ENCODE data around the gene S1PR1. TPM values are rescaled to one million over a fixed set of nuclear protein-coding genes. Genes with fewer than 3 reads are reported as not detected.

The S1PR1 gene
- total RNA-seq, 1 donor from 2014 or later = 79.1 TPM

- Mint-ChIP-seq H3K4me3 (ENCODE audit: unreplicated experiment) (no peak overlapping the region), H3K4me1 (ENCODE audit: unreplicated experiment) (peaks cover 2% of the 10 kb centered on the region), H3K9me3 (ENCODE audit: unreplicated experiment) (no peaks in the 10 kb centered on the region)
Measured at GRCh38 chr1:101278238-101278637, 41.4 kb downstream of the S1PR1 start.

DNA sequence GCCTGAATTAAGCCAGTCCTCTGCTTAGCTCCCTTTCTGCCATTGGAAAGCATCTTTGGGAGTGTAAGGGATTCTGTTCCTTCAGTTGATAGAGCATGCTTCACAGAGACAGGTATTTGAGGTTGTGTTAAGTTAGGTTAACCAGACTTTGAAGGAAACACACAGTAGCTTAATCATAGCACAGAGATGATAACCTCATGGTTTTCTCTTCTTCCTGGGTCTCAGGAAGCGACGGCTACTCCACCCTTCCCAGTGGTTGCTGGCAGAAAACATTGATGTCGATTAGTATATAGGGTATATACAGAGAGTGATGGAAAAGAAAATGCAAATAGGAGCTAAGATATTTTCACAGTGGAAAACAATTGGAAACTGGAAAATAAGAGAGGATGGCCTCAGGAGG, 42.0 kb downstream of the S1PR1 start:
- no peak overlapping the region for H3K4me3 Mint-ChIP-seq (ENCODE audit: unreplicated experiment)
- peaks cover 2% of the 10 kb centered on the region for H3K4me1 Mint-ChIP-seq (ENCODE audit: unreplicated experiment)
- no peak for DNase-seq (ENCODE audit: low spot score)
- no peak overlapping the region for H3K27ac Mint-ChIP-seq (ENCODE audit: unreplicated experiment)
- no peaks in the 10 kb centered on the region for H3K9me3 Mint-ChIP-seq (ENCODE audit: unreplicated experiment)
- H3K27me3 Mint-ChIP-seq (ENCODE audit: unreplicated experiment) = no peaks in the 10 kb centered on the region
- TF ChIP-seq, protein P1, sequence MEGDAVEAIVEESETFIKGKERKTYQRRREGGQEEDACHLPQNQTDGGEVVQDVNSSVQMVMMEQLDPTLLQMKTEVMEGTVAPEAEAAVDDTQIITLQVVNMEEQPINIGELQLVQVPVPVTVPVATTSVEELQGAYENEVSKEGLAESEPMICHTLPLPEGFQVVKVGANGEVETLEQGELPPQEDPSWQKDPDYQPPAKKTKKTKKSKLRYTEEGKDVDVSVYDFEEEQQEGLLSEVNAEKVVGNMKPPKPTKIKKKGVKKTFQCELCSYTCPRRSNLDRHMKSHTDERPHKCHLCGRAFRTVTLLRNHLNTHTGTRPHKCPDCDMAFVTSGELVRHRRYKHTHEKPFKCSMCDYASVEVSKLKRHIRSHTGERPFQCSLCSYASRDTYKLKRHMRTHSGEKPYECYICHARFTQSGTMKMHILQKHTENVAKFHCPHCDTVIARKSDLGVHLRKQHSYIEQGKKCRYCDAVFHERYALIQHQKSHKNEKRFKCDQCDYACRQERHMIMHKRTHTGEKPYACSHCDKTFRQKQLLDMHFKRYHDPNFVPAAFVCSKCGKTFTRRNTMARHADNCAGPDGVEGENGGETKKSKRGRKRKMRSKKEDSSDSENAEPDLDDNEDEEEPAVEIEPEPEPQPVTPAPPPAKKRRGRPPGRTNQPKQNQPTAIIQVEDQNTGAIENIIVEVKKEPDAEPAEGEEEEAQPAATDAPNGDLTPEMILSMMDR (IDR thresholded peaks at IDR 0.05; ENCODE audit: unreplicated experiment) = no peak
- no peaks in the 10 kb centered on the region for H3K36me3 Mint-ChIP-seq (ENCODE audit: low read depth, unreplicated experiment)

More at GRCh38 chr1:101278238-101278637, 41.4 kb downstream of the S1PR1 start:
- H3K27me3 Mint-ChIP-seq (ENCODE audit: unreplicated experiment) = no peaks in the 10 kb centered on the region
- H3K27ac Mint-ChIP-seq (ENCODE audit: unreplicated experiment) = no peak overlapping the region
- H3K36me3 Mint-ChIP-seq (ENCODE audit: low read depth, unreplicated experiment) = no peaks in the 10 kb centered on the region
- no peak for DNase-seq (ENCODE audit: low spot score)
- TF ChIP-seq, protein P1 (IDR thresholded peaks at IDR 0.05; ENCODE audit: unreplicated experiment) = no peak

DNA sequence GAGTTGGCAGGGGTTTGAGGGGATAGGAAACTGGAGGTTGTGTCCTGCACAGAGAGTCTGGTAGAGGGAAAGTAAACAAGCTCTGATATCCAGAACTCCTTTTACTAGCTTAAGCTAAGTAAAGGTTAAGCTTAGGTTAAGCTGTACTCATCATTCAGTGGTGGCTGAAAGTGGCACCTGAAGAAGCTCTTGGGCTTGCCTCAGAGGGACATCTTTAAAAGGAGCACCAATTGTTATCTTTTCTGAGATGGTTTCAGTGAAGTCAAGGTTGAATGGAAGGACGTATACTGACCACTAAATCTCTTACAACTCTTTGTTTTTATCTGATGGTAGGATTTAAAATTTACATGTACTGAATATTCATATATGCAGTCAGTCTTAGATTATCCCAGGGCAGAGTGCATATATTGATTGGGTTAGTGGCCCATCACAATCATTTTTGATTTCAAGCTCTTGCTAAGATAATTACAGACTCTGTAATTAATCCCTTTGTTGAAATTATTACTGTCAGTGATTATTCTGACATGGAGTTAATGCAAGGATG, 43.3 kb downstream of the S1PR1 start:
- Mint-ChIP-seq H3K36me3 (ENCODE audit: low read depth, unreplicated experiment) (no peaks in the 10 kb centered on the region), H3K9me3 (ENCODE audit: unreplicated experiment) (no peaks in the 10 kb centered on the region), H3K4me1 (ENCODE audit: unreplicated experiment) (peaks cover 2% of the 10 kb centered on the region), H3K4me3 (ENCODE audit: unreplicated experiment) (no peak overlapping the region), H3K27me3 (ENCODE audit: unreplicated experiment) (no peaks in the 10 kb centered on the region), H3K27ac (ENCODE audit: unreplicated experiment) (no peak overlapping the region)
- no peak for DNase-seq (ENCODE audit: low spot score)
- TF ChIP-seq, protein P1 (IDR thresholded peaks at IDR 0.05; ENCODE audit: unreplicated experiment) = no peak

- H3K27me3 Mint-ChIP-seq (ENCODE audit: unreplicated experiment) = no peaks in the 10 kb centered on the region
- TF ChIP-seq, protein P1 (IDR thresholded peaks at IDR 0.05; ENCODE audit: unreplicated experiment) = no peak
- H3K4me1 Mint-ChIP-seq (ENCODE audit: unreplicated experiment) = peaks cover 2% of the 10 kb centered on the region
- H3K27ac Mint-ChIP-seq (ENCODE audit: unreplicated experiment) = no peak overlapping the region
- no peaks in the 10 kb centered on the region for H3K9me3 Mint-ChIP-seq (ENCODE audit: unreplicated experiment)
- DNase-seq (ENCODE audit: low spot score) = no peak
- H3K4me3 Mint-ChIP-seq (ENCODE audit: unreplicated experiment) = no peak overlapping the region
- no peaks in the 10 kb centered on the region for H3K36me3 Mint-ChIP-seq (ENCODE audit: low read depth, unreplicated experiment)
Measured at GRCh38 chr1:101280942-101281654, 44.3 kb downstream of the S1PR1 start.

DNA sequence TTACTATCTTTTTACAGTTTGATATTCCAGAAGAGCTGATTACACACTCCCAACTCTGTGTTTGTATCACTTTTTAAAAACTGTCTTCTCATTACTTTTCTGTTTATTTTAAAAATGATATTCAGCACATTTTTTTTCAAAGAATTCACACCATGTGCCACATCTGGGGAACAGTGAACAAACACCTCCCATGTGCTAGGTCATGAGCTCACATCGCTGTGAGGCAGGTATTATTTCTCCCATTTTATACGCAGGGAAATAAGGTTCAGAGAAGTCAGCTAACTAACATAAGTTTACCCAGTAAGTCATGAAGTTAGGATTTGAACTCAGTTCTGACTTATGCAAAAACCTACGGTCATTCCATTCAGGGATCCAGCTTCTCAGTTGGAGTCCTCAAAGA, 44.9 kb downstream of the S1PR1 start:
- TF ChIP-seq, protein P1 (IDR thresholded peaks at IDR 0.05; ENCODE audit: unreplicated experiment) = no peak
- H3K27me3 Mint-ChIP-seq (ENCODE audit: unreplicated experiment) = no peaks in the 10 kb centered on the region
- no peaks in the 10 kb centered on the region for H3K36me3 Mint-ChIP-seq (ENCODE audit: low read depth, unreplicated experiment)

More for the DNA sequence above, 44.9 kb downstream of the S1PR1 start:
- no peak for DNase-seq (ENCODE audit: low spot score)
- peaks cover 9% of the 10 kb centered on the region for H3K4me1 Mint-ChIP-seq (ENCODE audit: unreplicated experiment)
- no peak overlapping the region for H3K4me3 Mint-ChIP-seq (ENCODE audit: unreplicated experiment)
- H3K9me3 Mint-ChIP-seq (ENCODE audit: unreplicated experiment) = no peaks in the 10 kb centered on the region
- no peak overlapping the region for H3K27ac Mint-ChIP-seq (ENCODE audit: unreplicated experiment)
